ENCODE results near the gene CDCA4.

CDCA4 gene

GRCh38 chr14:105053996-105054395, 33.1 kb upstream of the CDCA4 start:
- no peak overlapping the region for H3K9ac ChIP-seq (ENCODE audit: low read depth, low read length)
- H3K4me3 ChIP-seq (ENCODE audit: low read depth, low read length) = no peak overlapping the region
- peaks cover 9% of the 10 kb centered on the region for H3K27me3 ChIP-seq (ENCODE audit: control insufficient read depth, insufficient read depth, low read length)
- no peaks in the 10 kb centered on the region for H3K9me3 ChIP-seq (ENCODE audit: control insufficient read depth, insufficient read depth, low read length)
- H3K36me3 ChIP-seq (ENCODE audit: control insufficient read depth, insufficient read depth, low read length) = peaks cover 2% of the 10 kb centered on the region
- H3K4me1 ChIP-seq (ENCODE audit: control insufficient read depth, insufficient read depth, low read length) = no peaks in the 10 kb centered on the region

GRCh38 chr14:105053421-105053820, 32.5 kb upstream of the CDCA4 start:
- Histone ChIP-seq H3K27me3 (ENCODE audit: control insufficient read depth, insufficient read depth, low read length) (peaks cover 9% of the 10 kb centered on the region), H3K36me3 (ENCODE audit: control insufficient read depth, insufficient read depth, low read length) (peaks cover 2% of the 10 kb centered on the region), H3K9ac (ENCODE audit: low read depth, low read length) (no peak overlapping the region), H3K4me3 (ENCODE audit: low read depth, low read length) (no peak overlapping the region), H3K4me1 (ENCODE audit: control insufficient read depth, insufficient read depth, low read length) (no peaks in the 10 kb centered on the region), H3K9me3 (ENCODE audit: control insufficient read depth, insufficient read depth, low read length) (no peaks in the 10 kb centered on the region)

- peaks cover 2% of the 10 kb centered on the region for H3K36me3 ChIP-seq (ENCODE audit: control insufficient read depth, insufficient read depth, low read length)
- peaks cover 8% of the 10 kb centered on the region for H3K27me3 ChIP-seq (ENCODE audit: control insufficient read depth, insufficient read depth, low read length)
- H3K4me3 ChIP-seq (ENCODE audit: low read depth, low read length) = no peak overlapping the region
- H3K9me3 ChIP-seq (ENCODE audit: control insufficient read depth, insufficient read depth, low read length) = no peaks in the 10 kb centered on the region
- H3K9ac ChIP-seq (ENCODE audit: low read depth, low read length) = no peak overlapping the region
- no peaks in the 10 kb centered on the region for H3K4me1 ChIP-seq (ENCODE audit: control insufficient read depth, insufficient read depth, low read length)
Observed at GRCh38 chr14:105052110-105052458, 31.2 kb upstream of the CDCA4 start.

- Histone ChIP-seq H3K9ac (ENCODE audit: low read depth, low read length) (no peak overlapping the region), H3K27me3 (ENCODE audit: control insufficient read depth, insufficient read depth, low read length) (peaks cover 7% of the 10 kb centered on the region), H3K36me3 (ENCODE audit: control insufficient read depth, insufficient read depth, low read length) (peaks cover 2% of the 10 kb centered on the region), H3K9me3 (ENCODE audit: control insufficient read depth, insufficient read depth, low read length) (no peaks in the 10 kb centered on the region), H3K4me3 (ENCODE audit: low read depth, low read length) (no peak overlapping the region), H3K4me1 (ENCODE audit: control insufficient read depth, insufficient read depth, low read length) (no peaks in the 10 kb centered on the region)
Observed at GRCh38 chr14:105051182-105052109, 30.6 kb upstream of the CDCA4 start.

GRCh38 chr14:105050551-105050897, 29.6 kb upstream of the CDCA4 start:
- no peaks in the 10 kb centered on the region for H3K4me1 ChIP-seq (ENCODE audit: control insufficient read depth, insufficient read depth, low read length)
- peaks cover 2% of the 10 kb centered on the region for H3K36me3 ChIP-seq (ENCODE audit: control insufficient read depth, insufficient read depth, low read length)
- H3K9ac ChIP-seq (ENCODE audit: low read depth, low read length) = no peak overlapping the region
- no peak overlapping the region for H3K4me3 ChIP-seq (ENCODE audit: low read depth, low read length)
- peaks cover 5% of the 10 kb centered on the region for H3K27me3 ChIP-seq (ENCODE audit: control insufficient read depth, insufficient read depth, low read length)
- H3K9me3 ChIP-seq (ENCODE audit: control insufficient read depth, insufficient read depth, low read length) = no peaks in the 10 kb centered on the region

GRCh38 chr14:105049753-105050550, 29.1 kb upstream of the CDCA4 start:
- Histone ChIP-seq H3K9me3 (ENCODE audit: control insufficient read depth, insufficient read depth, low read length) (no peaks in the 10 kb centered on the region), H3K4me3 (ENCODE audit: low read depth, low read length) (no peak overlapping the region), H3K27me3 (ENCODE audit: control insufficient read depth, insufficient read depth, low read length) (peaks cover 1% of the 10 kb centered on the region), H3K36me3 (ENCODE audit: control insufficient read depth, insufficient read depth, low read length) (peaks cover 2% of the 10 kb centered on the region), H3K9ac (ENCODE audit: low read depth, low read length) (no peak overlapping the region), H3K4me1 (ENCODE audit: control insufficient read depth, insufficient read depth, low read length) (no peaks in the 10 kb centered on the region)

GRCh38 chr14:105047283-105048016, 26.6 kb upstream of the CDCA4 start:
- Histone ChIP-seq H3K36me3 (ENCODE audit: control insufficient read depth, insufficient read depth, low read length) (peaks cover 2% of the 10 kb centered on the region), H3K27me3 (ENCODE audit: control insufficient read depth, insufficient read depth, low read length) (peaks cover 4% of the 10 kb centered on the region), H3K9me3 (ENCODE audit: control insufficient read depth, insufficient read depth, low read length) (no peaks in the 10 kb centered on the region), H3K9ac (ENCODE audit: low read depth, low read length) (no peak overlapping the region), H3K4me1 (ENCODE audit: control insufficient read depth, insufficient read depth, low read length) (no peaks in the 10 kb centered on the region), H3K4me3 (ENCODE audit: low read depth, low read length) (no peak overlapping the region)

GRCh38 chr14:105046891-105047282, 26.0 kb upstream of the CDCA4 start:
- peaks cover 2% of the 10 kb centered on the region for H3K36me3 ChIP-seq (ENCODE audit: control insufficient read depth, insufficient read depth, low read length)
- H3K4me3 ChIP-seq (ENCODE audit: low read depth, low read length) = no peak overlapping the region
- peaks cover 4% of the 10 kb centered on the region for H3K27me3 ChIP-seq (ENCODE audit: control insufficient read depth, insufficient read depth, low read length)
- H3K9me3 ChIP-seq (ENCODE audit: control insufficient read depth, insufficient read depth, low read length) = no peaks in the 10 kb centered on the region
- H3K4me1 ChIP-seq (ENCODE audit: control insufficient read depth, insufficient read depth, low read length) = no peaks in the 10 kb centered on the region
- H3K9ac ChIP-seq (ENCODE audit: low read depth, low read length) = no peak overlapping the region

GRCh38 chr14:105045710-105046326, 24.9 kb upstream of the CDCA4 start:
- H3K9me3 ChIP-seq (ENCODE audit: control insufficient read depth, insufficient read depth, low read length) = no peaks in the 10 kb centered on the region
- no peaks in the 10 kb centered on the region for H3K4me1 ChIP-seq (ENCODE audit: control insufficient read depth, insufficient read depth, low read length)
- H3K36me3 ChIP-seq (ENCODE audit: control insufficient read depth, insufficient read depth, low read length) = peaks cover 2% of the 10 kb centered on the region
- peaks cover 4% of the 10 kb centered on the region for H3K27me3 ChIP-seq (ENCODE audit: control insufficient read depth, insufficient read depth, low read length)
- no peak overlapping the region for H3K4me3 ChIP-seq (ENCODE audit: low read depth, low read length)
- no peak overlapping the region for H3K9ac ChIP-seq (ENCODE audit: low read depth, low read length)

- Histone ChIP-seq H3K4me1 (ENCODE audit: control insufficient read depth, insufficient read depth, low read length) (no peaks in the 10 kb centered on the region), H3K9me3 (ENCODE audit: control insufficient read depth, insufficient read depth, low read length) (no peaks in the 10 kb centered on the region), H3K9ac (ENCODE audit: low read depth, low read length) (no peak overlapping the region), H3K27me3 (ENCODE audit: control insufficient read depth, insufficient read depth, low read length) (peaks cover 4% of the 10 kb centered on the region), H3K36me3 (ENCODE audit: control insufficient read depth, insufficient read depth, low read length) (no peaks in the 10 kb centered on the region), H3K4me3 (ENCODE audit: low read depth, low read length) (no peak overlapping the region)
Observed at GRCh38 chr14:105043641-105044040, 22.8 kb upstream of the CDCA4 start.

GRCh38 chr14:105042813-105043212, 21.9 kb upstream of the CDCA4 start:
- no peak overlapping the region for H3K4me3 ChIP-seq (ENCODE audit: low read depth, low read length)
- no peak overlapping the region for H3K9ac ChIP-seq (ENCODE audit: low read depth, low read length)
- no peaks in the 10 kb centered on the region for H3K9me3 ChIP-seq (ENCODE audit: control insufficient read depth, insufficient read depth, low read length)
- H3K36me3 ChIP-seq (ENCODE audit: control insufficient read depth, insufficient read depth, low read length) = no peaks in the 10 kb centered on the region
- peaks cover 4% of the 10 kb centered on the region for H3K27me3 ChIP-seq (ENCODE audit: control insufficient read depth, insufficient read depth, low read length)
- H3K4me1 ChIP-seq (ENCODE audit: control insufficient read depth, insufficient read depth, low read length) = no peaks in the 10 kb centered on the region

Data from iPS-15b (cell line).